ENCODE measurements around the gene DUT. TPM values are rescaled to one million over a fixed set of nuclear protein-coding genes. Genes with fewer than 3 reads are reported as not detected.

The DUT gene
- total RNA-seq, 4 donors from 2014 or later = 76.2 to 155 (median 80.9) TPM

DNA sequence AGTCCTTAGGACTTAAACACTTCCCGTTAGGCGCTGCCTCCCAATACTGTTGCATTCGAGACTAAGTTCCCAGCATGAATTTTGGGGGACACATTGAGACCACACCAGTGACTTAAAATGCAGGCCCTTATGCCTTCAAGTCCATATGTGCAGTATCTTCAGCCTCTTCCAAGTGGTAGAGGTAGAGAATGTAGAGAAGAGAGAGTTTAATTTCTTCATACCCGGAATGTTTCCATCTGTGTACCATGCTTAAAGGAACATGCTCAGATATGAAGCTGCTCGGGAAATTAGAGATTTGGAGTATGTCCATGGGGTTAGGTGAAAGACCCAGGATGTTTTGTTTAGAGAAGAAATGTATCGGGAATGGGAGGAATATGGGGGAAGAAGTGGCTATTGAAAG is 12.6 kb downstream of the DUT start:
- 65 to 84% methylated on average over 3 to 6 of the region's 6 CpGs for WGBS, 2 donors (ENCODE audit: low coverage in 1 of 2)
- Histone ChIP-seq H3K4me1 (no peaks in the 10 kb centered on the region), H3K9me3 (no peaks in the 10 kb centered on the region), H3K36me3 (peaks cover 0 to 56% of the 10 kb centered on the region in 2 donors), H3K27me3 (no peaks in the 10 kb centered on the region), H3K27ac (no peak overlapping the region), H3K4me3 (no peak overlapping the region)
- no peak for ATAC-seq
- no peak for TF ChIP-seq POLR2AphosphoS5 (IDR thresholded peaks at IDR 0.05)
- TF ChIP-seq, protein P1, sequence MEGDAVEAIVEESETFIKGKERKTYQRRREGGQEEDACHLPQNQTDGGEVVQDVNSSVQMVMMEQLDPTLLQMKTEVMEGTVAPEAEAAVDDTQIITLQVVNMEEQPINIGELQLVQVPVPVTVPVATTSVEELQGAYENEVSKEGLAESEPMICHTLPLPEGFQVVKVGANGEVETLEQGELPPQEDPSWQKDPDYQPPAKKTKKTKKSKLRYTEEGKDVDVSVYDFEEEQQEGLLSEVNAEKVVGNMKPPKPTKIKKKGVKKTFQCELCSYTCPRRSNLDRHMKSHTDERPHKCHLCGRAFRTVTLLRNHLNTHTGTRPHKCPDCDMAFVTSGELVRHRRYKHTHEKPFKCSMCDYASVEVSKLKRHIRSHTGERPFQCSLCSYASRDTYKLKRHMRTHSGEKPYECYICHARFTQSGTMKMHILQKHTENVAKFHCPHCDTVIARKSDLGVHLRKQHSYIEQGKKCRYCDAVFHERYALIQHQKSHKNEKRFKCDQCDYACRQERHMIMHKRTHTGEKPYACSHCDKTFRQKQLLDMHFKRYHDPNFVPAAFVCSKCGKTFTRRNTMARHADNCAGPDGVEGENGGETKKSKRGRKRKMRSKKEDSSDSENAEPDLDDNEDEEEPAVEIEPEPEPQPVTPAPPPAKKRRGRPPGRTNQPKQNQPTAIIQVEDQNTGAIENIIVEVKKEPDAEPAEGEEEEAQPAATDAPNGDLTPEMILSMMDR (IDR thresholded peaks at IDR 0.05) = no peak
- TF ChIP-seq EP300 (IDR thresholded peaks at IDR 0.05) = no peak
- no peak for TF ChIP-seq POLR2A (IDR thresholded peaks at IDR 0.05)

DNA sequence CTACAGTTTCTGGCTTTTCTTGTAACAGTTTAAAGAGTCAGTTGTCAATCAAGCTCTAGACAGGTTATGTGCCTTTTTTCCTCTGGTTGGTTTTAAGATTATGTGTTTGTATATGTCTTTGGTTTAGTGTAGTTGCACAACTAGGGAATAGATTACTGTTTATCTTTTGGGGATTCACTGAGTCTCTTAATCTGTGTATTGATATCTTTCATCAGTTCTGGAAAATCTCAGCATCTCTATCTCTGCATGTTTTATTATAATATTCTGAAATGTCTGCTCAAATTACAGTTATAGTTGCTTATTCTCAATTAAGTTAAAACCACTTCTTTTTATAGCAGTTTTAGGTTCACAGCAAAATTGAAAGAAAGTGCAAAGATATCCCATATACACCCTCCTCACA is 14.3 kb downstream of the DUT start:
- Histone ChIP-seq H3K4me3 (no peak overlapping the region), H3K27me3 (no peaks in the 10 kb centered on the region), H3K36me3 (peaks cover 0 to 40% of the 10 kb centered on the region in 2 donors), H3K4me1 (no peaks in the 10 kb centered on the region), H3K27ac (no peak overlapping the region), H3K9me3 (no peaks in the 10 kb centered on the region)
- no peak for ATAC-seq
- TF ChIP-seq EP300 (IDR thresholded peaks at IDR 0.05) (no peak), POLR2A (IDR thresholded peaks at IDR 0.05) (no peak), POLR2AphosphoS5 (IDR thresholded peaks at IDR 0.05) (no peak)
- TF ChIP-seq, protein P1 (IDR thresholded peaks at IDR 0.05) = no peak

DNA sequence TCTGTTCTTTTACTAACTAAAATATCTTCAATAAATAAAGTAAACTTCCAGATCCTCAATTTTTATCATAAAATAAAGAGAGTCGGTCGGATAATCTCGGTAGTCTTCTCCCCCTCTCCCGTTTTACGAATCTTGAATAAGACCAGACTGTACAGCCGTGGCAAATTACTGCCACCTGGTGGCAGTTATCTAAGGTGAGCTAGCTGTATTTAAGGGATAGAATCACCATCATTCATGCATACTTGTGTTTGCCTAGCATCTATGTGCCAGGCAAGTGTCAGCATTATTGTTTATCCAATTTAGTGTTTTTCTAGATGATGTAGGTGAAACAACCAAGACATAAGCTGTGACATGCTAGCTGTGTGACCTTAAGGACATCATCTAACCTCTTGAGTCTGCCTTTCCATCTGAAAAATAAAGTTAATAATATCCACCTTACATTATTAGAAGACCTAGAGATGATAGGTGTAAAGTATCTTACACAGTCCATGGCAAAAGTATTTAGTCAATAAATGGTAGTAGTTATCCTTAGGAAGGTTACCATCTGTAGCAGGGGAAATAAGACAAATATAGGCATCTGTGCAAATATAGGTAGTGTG is 21.3 kb downstream of the DUT start:
- ATAC-seq = peak; percentile 68
- Histone ChIP-seq H3K36me3 (no peaks in the 10 kb centered on the region), H3K27me3 (no peaks in the 10 kb centered on the region), H3K9me3 (no peaks in the 10 kb centered on the region), H3K4me3 (no peak overlapping the region), H3K4me1 (peaks cover 0 to 7% (median 0%) of the 10 kb centered on the region in 3 donors), H3K27ac (no peak overlapping the region)
- TF ChIP-seq EP300 (IDR thresholded peaks at IDR 0.05) = no peak
- TF ChIP-seq, protein P1 (IDR thresholded peaks at IDR 0.05) = peak; percentile 66 to 79 (median 72)
- WGBS, 2 donors (ENCODE audit: low coverage in 1 of 2) = 2 to 6% methylated on average over 6 of the region's 6 CpGs

DNA sequence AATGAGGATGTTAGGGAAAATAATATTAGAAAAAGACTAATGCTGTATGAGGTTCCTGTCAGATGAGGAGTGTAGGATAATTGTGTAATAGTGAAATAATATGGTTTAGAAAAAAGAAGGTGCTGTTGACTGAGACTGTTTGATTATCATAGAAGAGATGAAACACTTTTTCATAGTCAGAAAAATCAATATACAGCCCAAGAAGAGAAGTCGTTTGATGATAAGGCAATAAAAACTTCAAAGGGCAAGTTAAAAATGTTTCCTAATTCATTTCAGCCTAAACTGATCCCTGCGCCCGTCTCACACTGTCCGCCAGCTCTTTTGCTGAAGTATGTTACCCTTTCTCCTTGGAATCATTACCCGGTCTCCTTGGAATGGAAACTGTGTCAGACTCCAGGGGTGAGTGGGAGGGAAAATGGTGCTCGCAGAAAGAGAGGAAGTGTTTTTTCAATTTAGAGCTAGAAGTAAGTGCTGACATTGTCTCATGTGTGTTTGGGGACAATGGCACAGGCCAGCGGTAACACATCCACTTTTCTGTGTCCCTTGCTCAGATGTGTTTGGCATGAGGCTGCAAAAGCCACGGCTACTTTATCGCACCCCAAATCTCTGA is 23.6 kb downstream of the DUT start:
- Histone ChIP-seq H3K4me3 (no peak overlapping the region), H3K9me3 (no peaks in the 10 kb centered on the region), H3K27ac (peak overlapping the region in 1 of 4 donors; percentile 14), H3K36me3 (no peaks in the 10 kb centered on the region), H3K27me3 (no peaks in the 10 kb centered on the region), H3K4me1 (peaks cover 0 to 18% (median 0%) of the 10 kb centered on the region in 3 donors)
- TF ChIP-seq, protein P1 (IDR thresholded peaks at IDR 0.05) = no peak
- 49 to 62% methylated on average over 6 to 9 of the region's 9 CpGs for WGBS, 2 donors (ENCODE audit: low coverage in 1 of 2)
- ATAC-seq = peak; percentile 25

DNA sequence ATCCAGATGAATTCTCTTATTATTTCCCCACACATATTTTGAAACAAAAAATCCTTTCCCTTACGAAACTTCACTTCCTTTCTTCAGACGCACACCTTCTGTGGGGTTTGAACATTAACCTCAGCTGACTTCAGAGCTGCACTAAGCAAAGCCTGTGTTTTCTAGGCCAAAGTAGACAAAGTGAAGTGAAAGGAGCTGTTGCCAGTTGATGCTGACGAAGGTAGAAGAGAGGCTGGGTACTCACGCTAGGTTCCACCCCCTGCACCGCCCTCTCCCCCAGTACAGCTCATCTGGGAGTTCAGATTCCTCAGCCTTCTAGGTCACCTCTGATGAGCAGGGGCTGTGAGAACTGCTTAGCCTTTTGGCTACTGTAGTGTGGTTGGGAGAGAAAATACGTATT is 24.1 kb downstream of the DUT start:
- ATAC-seq = peak; percentile 54
- no peak overlapping the region for H3K4me3 ChIP-seq

More for the DNA sequence above, 24.1 kb downstream of the DUT start:
- 75 to 82% methylated on average over 2 to 3 of the region's 6 CpGs for WGBS, 2 donors (ENCODE audit: low coverage in 1 of 2)
- Histone ChIP-seq H3K4me1 (peaks cover 0 to 18% (median 0%) of the 10 kb centered on the region in 3 donors), H3K9me3 (no peaks in the 10 kb centered on the region), H3K27ac (peak overlapping the region in 1 of 4 donors; percentile 14), H3K27me3 (no peaks in the 10 kb centered on the region), H3K36me3 (no peaks in the 10 kb centered on the region)
- TF ChIP-seq EP300 (IDR thresholded peaks at IDR 0.05) (no peak), POLR2A (IDR thresholded peaks at IDR 0.05) (no peak), POLR2AphosphoS5 (IDR thresholded peaks at IDR 0.05) (no peak)
- TF ChIP-seq, protein P1 (IDR thresholded peaks at IDR 0.05) = no peak
